Omental fat pad (tissue), 4 donors: Measurements from ENCODE around the gene DSP. TPM values are rescaled to one million over a fixed set of nuclear protein-coding genes. Genes with fewer than 3 reads are reported as not detected.

Source experiments
- ATAC-seq: fragments of 150-250 bp; one replicate; pipeline ENCODE4 v1.9.1; 2016; ENCODE audit warnings: mild to moderate bottlenecking, moderate library complexity; ENCODE audit not compliant: low FRiP score
- DNase-seq: peaks from one replicate; pipeline ENCODE4 v3.0.0-alpha.2; 2019; ENCODE audit warnings: low spot score
- total RNA-seq, 4 donors: library from RNA; depleted of rRNA; stranded (reverse); fragments of >200 nt; gene quantifications; one replicate each; pipeline ENCODE4 v1.1.0, GENCODE V29; 2016
- TF ChIP-seq, protein P1 (sequence below), 3 donors: fragments of 450-650 bp; IDR thresholded peaks; one replicate each; pipeline ENCODE4 v1.5.1; 2016 to 2017; ENCODE audit warnings: antibody characterized with exemption in 3 of 3, mild to moderate bottlenecking in 3 of 3, moderate library complexity in 2 of 3

The DSP gene
- total RNA-seq, 4 donors from 2014 or later = 6.6 to 47.9 (median 25.5) TPM

DNA sequence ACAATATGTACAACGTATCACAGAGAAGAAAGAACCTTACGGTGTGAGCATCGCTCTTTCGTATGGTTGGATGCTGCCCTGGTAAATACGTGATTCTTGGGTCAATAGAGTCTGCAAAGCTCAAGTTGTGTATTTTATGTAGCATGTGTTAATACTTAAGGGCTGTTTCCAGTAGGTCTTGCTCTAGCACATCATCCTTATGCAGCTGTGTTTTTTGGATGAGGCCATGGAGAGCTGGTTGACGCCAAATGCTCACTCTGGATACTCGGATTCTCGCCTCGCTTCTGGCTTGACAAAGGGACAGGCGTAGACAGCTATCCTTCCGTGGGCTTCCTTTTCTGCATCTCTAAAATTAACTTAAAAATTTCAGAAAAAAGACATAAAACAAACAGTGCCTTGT is 87.4 kb downstream of the DSP start:
- no peak for DNase-seq
- ATAC-seq = no peak
- TF ChIP-seq, protein P1, sequence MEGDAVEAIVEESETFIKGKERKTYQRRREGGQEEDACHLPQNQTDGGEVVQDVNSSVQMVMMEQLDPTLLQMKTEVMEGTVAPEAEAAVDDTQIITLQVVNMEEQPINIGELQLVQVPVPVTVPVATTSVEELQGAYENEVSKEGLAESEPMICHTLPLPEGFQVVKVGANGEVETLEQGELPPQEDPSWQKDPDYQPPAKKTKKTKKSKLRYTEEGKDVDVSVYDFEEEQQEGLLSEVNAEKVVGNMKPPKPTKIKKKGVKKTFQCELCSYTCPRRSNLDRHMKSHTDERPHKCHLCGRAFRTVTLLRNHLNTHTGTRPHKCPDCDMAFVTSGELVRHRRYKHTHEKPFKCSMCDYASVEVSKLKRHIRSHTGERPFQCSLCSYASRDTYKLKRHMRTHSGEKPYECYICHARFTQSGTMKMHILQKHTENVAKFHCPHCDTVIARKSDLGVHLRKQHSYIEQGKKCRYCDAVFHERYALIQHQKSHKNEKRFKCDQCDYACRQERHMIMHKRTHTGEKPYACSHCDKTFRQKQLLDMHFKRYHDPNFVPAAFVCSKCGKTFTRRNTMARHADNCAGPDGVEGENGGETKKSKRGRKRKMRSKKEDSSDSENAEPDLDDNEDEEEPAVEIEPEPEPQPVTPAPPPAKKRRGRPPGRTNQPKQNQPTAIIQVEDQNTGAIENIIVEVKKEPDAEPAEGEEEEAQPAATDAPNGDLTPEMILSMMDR (IDR thresholded peaks at IDR 0.05) = no peak

DNA sequence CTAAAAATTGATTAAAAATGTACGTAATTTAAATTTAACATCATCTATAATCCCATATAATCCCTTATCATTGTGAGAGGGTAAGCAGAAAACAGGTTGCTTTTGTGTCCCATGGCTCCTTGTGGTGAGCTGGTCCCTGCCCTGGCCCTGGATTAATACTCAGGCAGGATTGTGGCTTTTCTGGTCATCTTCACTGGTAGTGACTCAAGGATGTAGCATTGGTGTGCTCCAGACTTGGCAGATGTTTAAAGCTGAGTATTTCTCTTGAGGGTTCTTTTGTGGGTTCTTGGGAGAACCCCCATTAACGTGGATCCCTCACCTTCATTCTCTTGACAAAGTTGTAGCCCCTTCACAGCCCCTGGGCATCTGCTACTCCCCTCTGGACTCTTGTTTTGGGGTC is 87.8 kb downstream of the DSP start:
- no peak for DNase-seq
- ATAC-seq = no peak
- TF ChIP-seq, protein P1 (IDR thresholded peaks at IDR 0.05) = no peak

DNA sequence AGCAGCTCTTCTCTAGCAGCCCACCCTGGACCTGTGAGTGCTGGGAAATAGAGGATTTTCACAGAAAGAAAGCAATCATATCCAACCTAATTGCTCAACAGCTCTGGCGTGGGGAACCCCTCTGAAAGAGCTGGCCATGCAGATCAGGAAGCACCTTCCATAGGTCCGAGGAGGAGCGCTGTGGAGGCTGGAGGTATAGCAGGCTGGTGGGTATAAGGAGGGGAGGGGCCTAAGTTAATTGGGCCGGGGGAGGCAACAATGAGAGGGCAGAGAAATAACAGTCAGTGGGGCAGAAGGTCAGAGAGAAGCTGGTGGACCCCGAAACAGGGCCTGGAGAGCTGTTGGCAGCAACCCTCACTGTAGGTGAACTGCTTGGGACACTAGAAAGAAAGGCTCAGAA is 89.3 kb downstream of the DSP start:
- no peak for ATAC-seq
- DNase-seq = no peak
- TF ChIP-seq, protein P1 (IDR thresholded peaks at IDR 0.05) = no peak

DNA sequence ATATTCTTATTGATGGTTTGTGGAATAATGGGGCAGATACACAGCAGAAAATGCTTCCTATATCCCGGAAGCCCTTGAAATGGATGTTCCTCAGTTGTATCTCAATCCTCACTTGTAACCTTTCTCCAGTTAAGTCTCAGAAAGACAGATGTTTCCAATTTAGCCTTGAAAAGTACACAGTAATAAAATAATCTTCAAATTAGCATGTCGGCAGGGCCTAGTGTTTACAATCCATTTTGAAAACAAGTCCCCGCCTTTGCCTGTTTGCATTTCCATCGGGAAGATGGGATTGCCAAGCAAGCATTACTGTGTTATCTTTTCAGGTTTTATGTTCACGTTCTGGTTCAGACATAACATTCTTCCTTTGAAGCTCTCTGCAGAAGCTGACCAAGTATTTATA is 90.0 kb downstream of the DSP start:
- DNase-seq (no peak), ATAC-seq (no peak)
- TF ChIP-seq, protein P1 (IDR thresholded peaks at IDR 0.05) = no peak

DNA sequence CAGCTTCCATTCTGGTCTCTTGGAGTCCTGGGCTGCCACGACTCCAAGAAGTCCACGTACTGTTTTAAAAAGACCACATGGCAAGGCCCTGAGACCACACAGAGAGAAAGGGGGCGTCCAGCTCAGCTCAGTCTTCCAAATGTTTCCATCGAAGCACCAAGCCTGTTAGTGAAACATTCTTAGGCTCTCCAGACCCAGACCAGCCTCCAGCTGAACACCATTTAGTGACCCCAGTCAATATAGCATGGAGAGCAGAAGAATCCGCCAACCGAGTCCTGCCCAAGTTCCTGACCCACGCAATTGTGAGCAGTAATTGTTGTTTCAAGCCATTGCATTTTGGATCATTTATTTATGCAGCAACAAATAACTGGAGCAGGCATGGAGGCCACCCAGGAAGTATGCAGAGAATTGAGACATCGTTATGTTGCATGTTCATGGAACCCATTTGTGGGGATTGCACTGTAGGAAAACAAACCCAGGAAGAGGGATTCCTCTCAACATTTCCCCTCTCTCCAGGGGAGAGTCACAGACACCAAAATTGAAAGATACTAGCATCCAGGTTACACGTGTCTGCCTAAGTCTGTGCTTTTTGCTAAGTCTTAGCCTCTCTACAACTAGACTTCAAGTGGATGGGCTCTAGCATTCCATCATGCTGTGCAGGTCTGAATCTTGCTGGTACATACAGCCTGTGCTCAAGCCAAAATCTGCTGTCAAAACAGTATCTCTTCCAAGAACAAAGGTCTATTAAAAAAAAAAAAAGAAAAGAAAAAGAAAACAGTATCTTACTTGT is 91.2 kb downstream of the DSP start:
- DNase-seq (no peak), ATAC-seq (no peak)
- TF ChIP-seq, protein P1 (IDR thresholded peaks at IDR 0.05) = no peak

DNA sequence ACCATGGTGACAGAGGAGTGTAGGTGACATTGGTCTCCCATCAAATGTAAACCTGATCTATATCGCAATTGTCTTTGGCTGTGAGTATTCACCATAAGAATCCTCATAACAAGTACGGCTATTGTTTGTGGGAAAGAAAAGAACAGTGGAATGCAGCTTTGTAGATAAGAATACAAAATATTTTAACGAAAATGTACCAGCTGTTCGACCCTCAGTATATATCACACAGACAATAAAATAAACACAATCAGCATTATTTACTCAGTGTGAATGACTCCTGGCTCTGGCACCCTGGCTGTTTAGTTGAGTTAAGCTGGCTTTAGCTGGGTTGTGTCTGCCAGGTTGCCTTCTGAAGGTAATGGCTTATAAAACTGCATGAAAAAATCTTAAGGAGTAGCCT is 91.9 kb downstream of the DSP start:
- DNase-seq = no peak
- TF ChIP-seq, protein P1 (IDR thresholded peaks at IDR 0.05) = no peak
- ATAC-seq = no peak

DNA sequence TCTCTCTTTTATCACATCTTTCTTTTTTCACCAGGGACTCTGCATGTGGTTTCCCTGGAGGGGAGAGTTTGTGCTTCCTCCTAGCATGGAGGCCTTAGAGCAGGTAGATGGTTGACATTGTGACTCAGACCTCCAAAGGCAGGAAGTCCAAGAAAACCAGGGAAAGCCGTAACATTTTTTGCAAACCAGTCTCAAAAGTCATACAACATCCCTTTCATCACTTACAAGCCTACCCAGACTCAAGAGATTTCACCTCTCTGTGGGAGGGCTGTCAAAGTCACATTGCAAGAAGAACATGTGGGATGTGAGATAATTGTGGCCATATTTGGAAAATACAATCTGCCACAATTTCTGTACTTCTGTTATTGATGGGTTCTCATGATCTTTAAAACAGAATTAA is 94.7 kb downstream of the DSP start:
- ATAC-seq = no peak
- no peak for DNase-seq
- TF ChIP-seq, protein P1 (IDR thresholded peaks at IDR 0.05) = no peak
